SK-N-SH (cell line): ENCODE results near the gene ACKR3. TPM values are rescaled to one million over a fixed set of nuclear protein-coding genes. Genes with fewer than 3 reads are reported as not detected.

Experiments used
- CTCF ChIA-PET: fragments of 300-600, 350-600 bp; formaldehyde crosslinking; extraction: SDS; loops from one replicate; lab custom pipeline; 2021; lab: Yijun Ruan, JAX
- POLR2A ChIA-PET: fragments of 350-600 bp; sonication (Branson Sonifier 250); formaldehyde crosslinking; extraction: SDS; loops from one replicate; lab custom pipeline; 2020; ENCODE audit warnings: antibody characterized with exemption, inconsistent platforms; lab: Yijun Ruan, JAX
- DNase-seq: peaks from one replicate; pipeline ENCODE4 v3.0.0; 2012
- H2AFZ ChIP-seq: fragments of 200-600 bp; sonication (generic); 2 replicates; pipeline ENCODE4 v1.8.1; 2016; ENCODE audit warnings: antibody characterized with exemption, mild to moderate bottlenecking, low read depth
- H3F3A ChIP-seq: fragments of 200-600 bp; sonication (generic); replicated peaks from 2 replicates; pipeline ENCODE3; 2016; ENCODE audit warnings: antibody characterized with exemption, mild to moderate bottlenecking; ENCODE audit not compliant: insufficient read depth
- H3K27ac ChIP-seq, 2 experiments: fragments of 200-500 bp in 1 of 2; fragments of 200-600 bp in 1 of 2; sonication (Bioruptor generic) in 1 of 2; sonication (generic), shearing (Covaris generic) in 1 of 2; 2 replicates each; pipeline versions ENCODE4 v1.5.1 to v1.6.1; 2014 to 2016; ENCODE audit warnings: low read depth in 2 of 2, inconsistent platforms in 1 of 2, low read length in 1 of 2, mild to moderate bottlenecking in 1 of 2, mixed read lengths in 1 of 2
- H3K27me3 ChIP-seq: fragments of 200-600 bp; sonication (generic), shearing (Covaris generic); 2 replicates; pipeline ENCODE4 v1.6.1; 2016; ENCODE audit warnings: mixed run types; ENCODE audit not compliant: insufficient read depth
- H3K36me3 ChIP-seq, 2 experiments: fragments of 200-500 bp in 1 of 2; fragments of 200-600 bp in 1 of 2; sonication (Bioruptor generic) in 1 of 2; sonication (generic) in 1 of 2; replicated peaks in 1 of 2; 2 replicates each; pipeline versions ENCODE3 to v1.5.1; 2014 to 2016; ENCODE audit warnings: low read length in 1 of 2, mild to moderate bottlenecking in 1 of 2; ENCODE audit not compliant: insufficient read depth in 2 of 2, control insufficient read depth in 1 of 2
- H3K4me1 ChIP-seq, 2 experiments: fragments of 200-500 bp in 1 of 2; fragments of 200-600 bp in 1 of 2; sonication (Bioruptor generic) in 1 of 2; sonication (generic), shearing (Covaris generic) in 1 of 2; 2 replicates each; pipeline versions ENCODE4 v1.5.1 to v1.6.1; 2014 to 2016; ENCODE audit warnings: low read depth in 1 of 2, low read length in 1 of 2, mixed run types in 1 of 2; ENCODE audit not compliant: insufficient read depth in 2 of 2, control insufficient read depth in 1 of 2
- H3K4me2 ChIP-seq: fragments of 200-600 bp; sonication (generic), shearing (Covaris generic); 2 replicates; pipeline ENCODE4 v1.6.1; 2017; ENCODE audit warnings: mixed run types
- H3K4me3 ChIP-seq, 2 experiments: fragments of 200-500 bp in 1 of 2; fragments of 200-600 bp in 1 of 2; sonication (Bioruptor generic) in 1 of 2; sonication (generic), shearing (Covaris generic) in 1 of 2; 2 replicates each; pipeline versions ENCODE4 v1.5.1 to v1.8.1; 2014 to 2016; ENCODE audit warnings: low read depth in 2 of 2, inconsistent platforms in 1 of 2, low read length in 1 of 2, mild to moderate bottlenecking in 1 of 2, mixed read lengths in 1 of 2, moderate library complexity in 1 of 2
- H3K79me2 ChIP-seq: fragments of 200-600 bp; sonication (generic); 2 replicates; pipeline ENCODE4 v1.8.1; 2017; ENCODE audit warnings: mild to moderate bottlenecking; ENCODE audit not compliant: insufficient read depth
- H3K9ac ChIP-seq: fragments of 200-600 bp; sonication (generic); 2 replicates; pipeline ENCODE4 v1.6.1; 2017; ENCODE audit warnings: mixed run types
- H3K9me2 ChIP-seq: fragments of 200-600 bp; sonication (generic); 2 replicates; pipeline ENCODE4 v1.6.1; 2017; ENCODE audit warnings: mixed run types
- H3K9me3 ChIP-seq: fragments of 200-600 bp; sonication (generic); 2 replicates; pipeline ENCODE4 v1.6.1; 2017; ENCODE audit warnings: mixed run types, mild to moderate bottlenecking, moderate library complexity
- H4K20me1 ChIP-seq: fragments of 200-600 bp; sonication (generic); 2 replicates; pipeline ENCODE4 v1.6.1; 2017; ENCODE audit warnings: mild to moderate bottlenecking, mixed run types; ENCODE audit not compliant: insufficient read depth
- CHD2 ChIP-seq: fragments of 150-350 bp; IDR thresholded peaks from 2 replicates; pipeline ENCODE4 v1.6.1; 2018; ENCODE audit warnings: low read length; ENCODE audit not compliant: partially characterized antibody
- CTCF ChIP-seq: fragments of 200-600 bp; sonication (generic); IDR thresholded peaks from 2 replicates; pipeline ENCODE4 v1.6.1; 2017; ENCODE audit warnings: antibody characterized with exemption, mild to moderate bottlenecking, moderate library complexity
- ELF1 ChIP-seq: IDR thresholded peaks from 2 replicates; pipeline ENCODE4 v1.4.0; 2012
- EP300 ChIP-seq, 2 experiments: IDR thresholded peaks; 2 replicates each; pipeline versions ENCODE4 v1.4.0 to v1.6.1; 2012; ENCODE audit warnings: borderline replicate concordance in 1 of 2, low read depth in 1 of 2, low read length in 1 of 2
- EZH2phosphoT487 ChIP-seq: fragments of 200-600 bp; sonication (generic); IDR thresholded peaks from 2 replicates; pipeline ENCODE4 v1.6.1; 2017; ENCODE audit warnings: low read depth, mixed run types, mild to moderate bottlenecking, antibody characterized with exemption, moderate library complexity, borderline replicate concordance
- GABPA ChIP-seq: IDR thresholded peaks from 2 replicates; pipeline ENCODE4 v1.4.0; 2012; ENCODE audit warnings: low read depth, mild to moderate bottlenecking
- MEF2A ChIP-seq: IDR thresholded peaks from 2 replicates; pipeline ENCODE4 v1.4.0; 2012; ENCODE audit warnings: low read depth, borderline replicate concordance
- NFIC ChIP-seq: IDR thresholded peaks from 2 replicates; pipeline ENCODE4 v1.4.0; 2012; ENCODE audit warnings: borderline replicate concordance
- NRF1 ChIP-seq: IDR thresholded peaks from 2 replicates; pipeline ENCODE4 v1.6.1; 2012; ENCODE audit warnings: low read depth, mild to moderate bottlenecking, low read length
- RCOR1 ChIP-seq: fragments of 150-350 bp; IDR thresholded peaks from 2 replicates; pipeline ENCODE4 v1.6.1; 2017; ENCODE audit warnings: antibody characterized with exemption, low read length
- RFX5 ChIP-seq: IDR thresholded peaks from 2 replicates; pipeline ENCODE4 v1.6.1; 2012; ENCODE audit warnings: mild to moderate bottlenecking, improper control_type of control experiment, low read length
- RXRA ChIP-seq: IDR thresholded peaks from 2 replicates; pipeline ENCODE4 v1.4.0; 2012; ENCODE audit warnings: low read depth, mild to moderate bottlenecking, borderline replicate concordance
- SMC3 ChIP-seq: IDR thresholded peaks from 2 replicates; pipeline ENCODE4 v1.6.1; 2012; ENCODE audit warnings: low read depth, low read length, improper control_type of control experiment
- TAF1 ChIP-seq: IDR thresholded peaks from 2 replicates; pipeline ENCODE4 v1.6.1; 2012; ENCODE audit warnings: low read depth, mild to moderate bottlenecking, low read length, moderate library complexity, borderline replicate concordance
- USF2 ChIP-seq: fragments of 150-350 bp; IDR thresholded peaks from 2 replicates; pipeline ENCODE4 v1.6.1; 2017; ENCODE audit warnings: antibody characterized with exemption, low read length, low read depth, borderline replicate concordance
- ZBTB33 ChIP-seq: IDR thresholded peaks from 2 replicates; pipeline ENCODE4 v1.4.0; 2012; ENCODE audit warnings: low read depth, borderline replicate concordance
- WGBS: methylation state at CpG from one replicate; pipeline ENCODE4 v1.1.6; 2017; ENCODE audit warnings: low lambda C conversion rate; 5-methylcytosine and 5-hydroxymethylcytosine counted together
- polyA plus RNA-seq, 3 experiments: library from polyadenylated mRNA; depleted of rRNA; stranded (reverse); fragments of >200 nt; gene quantifications; 2 replicates each; pipeline ENCODE4 v1.2.3, GENCODE V29; 2012
- TF ChIP-seq, protein P1 (sequence below): IDR thresholded peaks from 2 replicates; pipeline ENCODE4 v1.4.0; 2012; ENCODE audit warnings: low read depth

The ACKR3 gene
- polyA plus RNA-seq, 1 of the 3 experiments (the other 2 are of a cell fraction), result not detected

DNA sequence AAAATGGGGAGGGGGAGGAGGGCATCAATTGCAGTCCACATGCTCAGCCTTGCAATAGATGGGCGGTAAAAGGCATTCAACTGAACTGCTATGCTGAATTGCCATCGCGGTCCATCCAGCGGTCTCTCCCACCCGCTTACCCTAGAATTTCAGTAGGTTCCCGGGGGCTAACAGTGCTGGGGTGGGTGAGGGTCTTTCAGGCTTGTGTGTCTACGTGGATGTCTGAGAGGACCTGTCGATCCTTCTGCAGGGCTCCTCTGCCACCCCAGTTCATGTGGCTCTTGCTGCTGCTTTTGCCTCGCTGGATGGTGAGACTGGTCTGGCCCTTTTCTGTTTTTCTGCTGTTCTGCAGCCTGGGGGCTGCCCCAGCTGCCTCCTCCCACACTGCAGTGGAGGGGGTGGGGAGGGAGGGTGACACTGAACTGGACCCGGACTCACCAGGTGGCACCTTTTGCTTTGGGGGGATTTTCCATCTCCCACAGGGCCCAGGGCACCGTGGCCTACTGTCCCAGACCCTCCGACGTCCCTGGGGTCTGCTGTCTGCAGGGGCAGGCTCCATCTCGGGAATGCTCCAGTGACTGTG is 14.1 kb downstream of the ACKR3 start:
- no peaks in the 10 kb centered on the region; the same call in 1 of the 2 replicates for H3K27me3 ChIP-seq
- no peaks in the 10 kb centered on the region for H3K36me3 ChIP-seq
- H3K4me3 ChIP-seq, result no peak overlapping the region
- H3F3A ChIP-seq, result no peaks in the 10 kb centered on the region
- no peak overlapping the region for H2AFZ ChIP-seq
- H3K4me1 ChIP-seq, result no peaks in the 10 kb centered on the region
- H3K9me3 ChIP-seq, result no peaks in the 10 kb centered on the region
- no peak for DNase-seq
- ChIA-PET CTCF (no interaction called here), POLR2A (no interaction called here)
- no peak overlapping the region for H3K9ac ChIP-seq
- no peak overlapping the region for H3K4me2 ChIP-seq
- H3K27ac ChIP-seq, result no peak overlapping the region
- H3K9me2 ChIP-seq, result no peaks in the 10 kb centered on the region
- H3K79me2 ChIP-seq, result no peaks in the 10 kb centered on the region
- TF ChIP-seq RXRA (no peak), TAF1 (no peak), ELF1 (no peak), NRF1 (no peak), EZH2phosphoT487 (no peak), SMC3 (no peak), USF2 (no peak), CHD2 (no peak), RCOR1 (no peak), GABPA (no peak), CTCF (no peak), RFX5 (no peak), MEF2A (no peak), NFIC (no peak), EP300 (IDR thresholded peaks at IDR 0.05; ENCODE audit: borderline replicate concordance in 1 of 2, low read depth in 1 of 2, low read length in 1 of 2) (no peak), ZBTB33 (no peak)
- TF ChIP-seq, protein P1, sequence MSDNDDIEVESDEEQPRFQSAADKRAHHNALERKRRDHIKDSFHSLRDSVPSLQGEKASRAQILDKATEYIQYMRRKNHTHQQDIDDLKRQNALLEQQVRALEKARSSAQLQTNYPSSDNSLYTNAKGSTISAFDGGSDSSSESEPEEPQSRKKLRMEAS, result no peak
- H4K20me1 ChIP-seq, result no peaks in the 10 kb centered on the region
- WGBS, result 31% methylated on average over 10 of the region's 14 CpGs
